ENCODE data around the gene PHACTR1.

Gene PHACTR1

DNA sequence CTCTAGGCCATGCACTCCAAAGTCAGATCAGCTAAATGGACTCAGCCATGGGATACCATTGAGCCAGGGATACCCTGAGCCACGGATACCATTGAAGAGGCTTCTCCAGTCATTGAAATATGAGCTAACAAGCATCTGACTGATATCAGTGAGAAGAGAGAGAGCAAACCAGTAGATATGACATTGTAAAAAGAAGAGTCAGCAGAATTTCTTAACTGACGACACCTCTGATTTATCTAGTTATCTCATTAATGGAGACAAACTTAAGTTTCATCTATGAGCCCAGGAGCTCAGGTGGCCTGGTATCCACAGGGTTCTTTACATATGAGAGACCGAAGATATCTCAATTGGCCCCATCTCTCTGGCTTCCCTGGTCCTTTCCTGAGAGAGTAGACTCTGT, 471.1 kb downstream of the PHACTR1 start:
- Histone ChIP-seq H3K4me3 (ENCODE audit: low read depth in 1 of 2, low read length in 1 of 2) (no peak overlapping the region), H3K27me3 (no peaks in the 10 kb centered on the region), H3K27ac (no peak overlapping the region), H3K9me3 (no peaks in the 10 kb centered on the region), H3K4me1 (ENCODE audit: control insufficient read depth in 1 of 2, insufficient read depth in 1 of 2, low read depth in 1 of 2, low read length in 1 of 2) (no peaks in the 10 kb centered on the region), H3K36me3 (no peaks in the 10 kb centered on the region)
- TF ChIP-seq, protein P1, sequence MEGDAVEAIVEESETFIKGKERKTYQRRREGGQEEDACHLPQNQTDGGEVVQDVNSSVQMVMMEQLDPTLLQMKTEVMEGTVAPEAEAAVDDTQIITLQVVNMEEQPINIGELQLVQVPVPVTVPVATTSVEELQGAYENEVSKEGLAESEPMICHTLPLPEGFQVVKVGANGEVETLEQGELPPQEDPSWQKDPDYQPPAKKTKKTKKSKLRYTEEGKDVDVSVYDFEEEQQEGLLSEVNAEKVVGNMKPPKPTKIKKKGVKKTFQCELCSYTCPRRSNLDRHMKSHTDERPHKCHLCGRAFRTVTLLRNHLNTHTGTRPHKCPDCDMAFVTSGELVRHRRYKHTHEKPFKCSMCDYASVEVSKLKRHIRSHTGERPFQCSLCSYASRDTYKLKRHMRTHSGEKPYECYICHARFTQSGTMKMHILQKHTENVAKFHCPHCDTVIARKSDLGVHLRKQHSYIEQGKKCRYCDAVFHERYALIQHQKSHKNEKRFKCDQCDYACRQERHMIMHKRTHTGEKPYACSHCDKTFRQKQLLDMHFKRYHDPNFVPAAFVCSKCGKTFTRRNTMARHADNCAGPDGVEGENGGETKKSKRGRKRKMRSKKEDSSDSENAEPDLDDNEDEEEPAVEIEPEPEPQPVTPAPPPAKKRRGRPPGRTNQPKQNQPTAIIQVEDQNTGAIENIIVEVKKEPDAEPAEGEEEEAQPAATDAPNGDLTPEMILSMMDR (IDR thresholded peaks at IDR 0.05): no peak

DNA sequence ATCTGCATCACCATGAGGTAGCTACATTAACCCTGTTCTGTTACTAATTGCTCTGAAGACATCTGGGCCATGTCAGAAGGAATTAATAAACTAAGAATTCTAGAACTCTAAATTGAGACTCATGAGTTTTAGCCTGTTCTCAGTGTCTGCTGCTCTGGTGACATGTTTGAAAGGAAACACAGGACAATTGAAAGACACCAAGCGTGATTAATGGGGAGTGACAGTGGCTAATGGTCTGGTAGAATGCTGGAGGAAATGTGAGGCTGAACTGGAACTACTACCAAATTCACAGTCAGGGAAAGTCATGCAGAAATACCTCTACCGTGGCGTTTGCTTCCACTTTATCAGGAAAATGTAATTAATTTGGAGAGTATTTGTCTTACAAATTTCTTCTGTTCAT, 471.7 kb downstream of the PHACTR1 start:
- H3K4me3 ChIP-seq (ENCODE audit: low read depth in 1 of 2, low read length in 1 of 2): no peak overlapping the region
- H3K27me3 ChIP-seq: no peaks in the 10 kb centered on the region
- H3K4me1 ChIP-seq (ENCODE audit: control insufficient read depth in 1 of 2, insufficient read depth in 1 of 2, low read depth in 1 of 2, low read length in 1 of 2): no peaks in the 10 kb centered on the region
- H3K27ac ChIP-seq: no peak overlapping the region
- no peaks in the 10 kb centered on the region for H3K36me3 ChIP-seq
- H3K9me3 ChIP-seq: no peaks in the 10 kb centered on the region
- TF ChIP-seq, protein P1 (IDR thresholded peaks at IDR 0.05): no peak

DNA sequence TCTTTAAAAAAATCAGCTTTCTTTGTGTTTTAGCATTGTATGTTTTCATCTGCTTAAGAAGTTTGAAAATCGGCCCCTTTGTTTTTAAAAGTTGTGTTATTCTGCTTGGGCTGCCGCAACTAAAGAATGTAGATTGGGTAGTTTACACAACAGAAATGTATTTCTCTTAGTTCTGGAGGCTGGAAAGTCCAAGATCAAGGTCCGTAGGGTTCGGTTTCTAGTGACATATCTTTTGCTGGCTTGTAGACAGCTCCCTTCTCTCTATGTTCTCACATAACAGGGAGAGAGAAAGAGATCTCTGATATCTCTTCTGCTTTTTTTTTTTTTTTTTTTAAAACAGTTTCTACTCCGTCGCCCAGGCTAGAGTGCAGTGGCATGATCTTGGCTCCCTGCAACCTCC, 473.1 kb downstream of the PHACTR1 start:
- H3K4me1 ChIP-seq (ENCODE audit: control insufficient read depth in 1 of 2, insufficient read depth in 1 of 2, low read depth in 1 of 2, low read length in 1 of 2): peaks cover 0 to 1% of the 10 kb centered on the region in 2 experiments
- TF ChIP-seq, protein P1 (IDR thresholded peaks at IDR 0.05): no peak
- no peaks in the 10 kb centered on the region for H3K36me3 ChIP-seq
- H3K4me3 ChIP-seq (ENCODE audit: low read depth in 1 of 2, low read length in 1 of 2): no peak overlapping the region
- H3K27ac ChIP-seq: no peak overlapping the region
- no peaks in the 10 kb centered on the region for H3K9me3 ChIP-seq
- H3K27me3 ChIP-seq: no peaks in the 10 kb centered on the region

DNA sequence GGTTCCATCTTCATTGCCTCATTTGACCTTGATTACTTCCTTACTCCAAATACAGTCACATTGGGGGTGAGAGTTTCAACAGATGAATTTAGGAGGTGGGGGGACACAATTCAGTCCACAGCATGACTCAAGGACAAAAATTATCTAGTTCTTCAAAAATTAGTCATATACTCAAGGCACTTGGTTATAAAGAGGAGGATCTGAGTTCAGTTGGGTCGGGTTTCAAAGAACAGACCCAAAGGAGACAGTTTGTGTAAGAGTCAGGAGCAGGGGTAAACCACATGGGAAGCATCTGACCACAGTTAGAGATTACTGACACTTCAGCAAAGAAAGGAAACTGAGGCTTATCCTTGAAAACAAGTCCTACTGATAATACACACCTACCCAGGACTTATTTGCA, 473.8 kb downstream of the PHACTR1 start:
- Histone ChIP-seq H3K36me3 (no peaks in the 10 kb centered on the region), H3K4me1 (ENCODE audit: control insufficient read depth in 1 of 2, insufficient read depth in 1 of 2, low read depth in 1 of 2, low read length in 1 of 2) (peaks cover 0 to 8% of the 10 kb centered on the region in 2 experiments), H3K27me3 (no peaks in the 10 kb centered on the region), H3K27ac (no peak overlapping the region), H3K9me3 (no peaks in the 10 kb centered on the region), H3K4me3 (ENCODE audit: low read depth in 1 of 2, low read length in 1 of 2) (no peak overlapping the region)
- TF ChIP-seq, protein P1 (IDR thresholded peaks at IDR 0.05): no peak

DNA sequence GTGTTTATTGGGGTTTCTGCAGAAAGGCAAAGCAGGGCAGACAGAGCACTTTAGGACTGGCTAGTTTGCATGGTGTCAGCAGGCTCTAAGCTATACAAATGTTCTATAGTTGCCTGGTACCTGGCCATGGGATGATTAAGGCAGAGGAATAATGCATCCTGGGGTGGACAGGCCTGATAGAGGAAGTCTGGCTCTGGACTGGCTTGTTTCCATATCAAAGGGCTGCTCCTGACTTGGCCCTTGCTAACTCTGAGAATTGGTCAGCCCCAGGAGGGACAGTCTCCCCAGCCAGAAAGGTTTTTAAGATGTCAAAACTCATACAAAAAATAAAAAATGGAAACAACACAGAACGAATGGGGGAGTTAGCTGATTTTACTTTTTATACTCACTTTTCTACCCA, 474.9 kb downstream of the PHACTR1 start:
- Histone ChIP-seq H3K27me3 (no peaks in the 10 kb centered on the region), H3K27ac (no peak overlapping the region), H3K4me3 (ENCODE audit: low read depth in 1 of 2, low read length in 1 of 2) (no peak overlapping the region), H3K36me3 (no peaks in the 10 kb centered on the region), H3K9me3 (no peaks in the 10 kb centered on the region), H3K4me1 (ENCODE audit: control insufficient read depth in 1 of 2, insufficient read depth in 1 of 2, low read depth in 1 of 2, low read length in 1 of 2) (peaks cover 0 to 8% of the 10 kb centered on the region in 2 experiments)
- TF ChIP-seq, protein P1 (IDR thresholded peaks at IDR 0.05): no peak

DNA sequence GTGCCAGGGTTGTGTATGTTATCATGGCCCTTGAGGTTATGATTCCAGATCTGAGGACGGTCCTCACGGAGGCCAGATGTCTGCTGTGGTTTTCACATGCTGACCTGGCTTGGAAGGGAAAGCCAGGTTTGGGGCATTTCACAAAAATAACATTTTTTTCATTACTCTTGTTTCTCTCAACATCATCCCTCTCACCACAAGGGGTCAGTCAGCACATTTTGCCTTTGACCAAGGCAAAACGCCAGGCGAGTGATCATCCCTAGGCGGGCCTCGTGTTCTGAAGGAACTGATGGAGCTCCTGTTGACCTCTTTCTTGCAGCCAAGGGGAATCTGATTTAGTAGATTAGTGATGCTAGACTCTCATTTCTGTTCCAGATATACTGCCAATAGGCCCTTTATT, 478.3 kb downstream of the PHACTR1 start:
- peak overlapping the region; percentile 0 for H3K27ac ChIP-seq
- TF ChIP-seq, protein P1 (IDR thresholded peaks at IDR 0.05): peak; percentile 61
- H3K27me3 ChIP-seq: no peaks in the 10 kb centered on the region

More for the DNA sequence above, 478.3 kb downstream of the PHACTR1 start:
- Histone ChIP-seq H3K4me1 (ENCODE audit: control insufficient read depth in 1 of 2, insufficient read depth in 1 of 2, low read depth in 1 of 2, low read length in 1 of 2) (peaks cover 0 to 8% of the 10 kb centered on the region in 2 experiments), H3K36me3 (no peaks in the 10 kb centered on the region), H3K9me3 (no peaks in the 10 kb centered on the region), H3K4me3 (ENCODE audit: low read depth in 1 of 2, low read length in 1 of 2) (no peak overlapping the region)
